ENCODE measurements around the gene EMC9.

DNA sequence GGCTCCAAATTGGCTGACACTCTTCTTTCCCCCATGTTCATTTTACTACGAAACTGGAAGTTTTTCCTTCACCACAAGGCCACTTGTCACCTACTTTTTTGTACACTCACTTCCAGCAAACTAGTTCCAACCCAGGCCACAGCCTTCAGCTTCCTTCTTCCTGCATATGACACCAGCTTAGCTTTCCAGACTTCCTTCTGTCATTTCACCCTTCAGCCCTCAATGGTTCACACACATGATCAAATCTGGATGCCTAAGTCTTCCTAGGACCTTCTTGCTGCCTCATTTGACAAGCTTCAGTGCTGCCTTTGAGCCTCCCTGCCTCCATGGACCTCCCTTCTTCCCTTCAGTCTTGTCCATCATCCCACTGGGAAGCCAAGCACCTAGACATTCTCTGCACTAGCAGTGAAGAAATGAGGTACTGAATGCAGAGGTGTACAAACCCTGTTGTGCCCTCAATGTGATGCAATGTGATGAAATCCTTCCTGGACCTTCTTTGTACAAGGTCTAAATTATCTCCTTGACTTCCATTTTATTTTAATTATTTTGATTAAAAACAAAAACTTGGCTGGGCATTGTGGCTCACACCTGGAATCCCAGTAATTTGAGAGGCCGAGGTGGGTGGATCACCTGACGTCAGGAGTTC lies 26.2 kb upstream of the EMC9 start:
- TF ChIP-seq, protein P1, sequence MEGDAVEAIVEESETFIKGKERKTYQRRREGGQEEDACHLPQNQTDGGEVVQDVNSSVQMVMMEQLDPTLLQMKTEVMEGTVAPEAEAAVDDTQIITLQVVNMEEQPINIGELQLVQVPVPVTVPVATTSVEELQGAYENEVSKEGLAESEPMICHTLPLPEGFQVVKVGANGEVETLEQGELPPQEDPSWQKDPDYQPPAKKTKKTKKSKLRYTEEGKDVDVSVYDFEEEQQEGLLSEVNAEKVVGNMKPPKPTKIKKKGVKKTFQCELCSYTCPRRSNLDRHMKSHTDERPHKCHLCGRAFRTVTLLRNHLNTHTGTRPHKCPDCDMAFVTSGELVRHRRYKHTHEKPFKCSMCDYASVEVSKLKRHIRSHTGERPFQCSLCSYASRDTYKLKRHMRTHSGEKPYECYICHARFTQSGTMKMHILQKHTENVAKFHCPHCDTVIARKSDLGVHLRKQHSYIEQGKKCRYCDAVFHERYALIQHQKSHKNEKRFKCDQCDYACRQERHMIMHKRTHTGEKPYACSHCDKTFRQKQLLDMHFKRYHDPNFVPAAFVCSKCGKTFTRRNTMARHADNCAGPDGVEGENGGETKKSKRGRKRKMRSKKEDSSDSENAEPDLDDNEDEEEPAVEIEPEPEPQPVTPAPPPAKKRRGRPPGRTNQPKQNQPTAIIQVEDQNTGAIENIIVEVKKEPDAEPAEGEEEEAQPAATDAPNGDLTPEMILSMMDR (IDR thresholded peaks at IDR 0.05): no peak
- TF ChIP-seq POLR2A (IDR thresholded peaks at IDR 0.05) (no peak), EP300 (IDR thresholded peaks at IDR 0.05) (no peak)
